Natural killer cell treated with Interleukin-12 subunit alpha and Interleukin-12 subunit beta and Interleukin-15 and Interleukin-18, amount 100 ng/mL, for 72 hours (primary cell): ENCODE data around the gene WDR5. TPM values are rescaled to one million over a fixed set of nuclear protein-coding genes. Genes with fewer than 3 reads are reported as not detected.

Experiments
- ATAC-seq, 2 donors: fragments of 150-1000 bp; cut with Tn5 transposase in 1 of 2; sonication (Bioruptor Pico), chemical (Tn5 transposase) in 1 of 2; 2 replicates each; pipeline ENCODE4 v1.10.0; 2021
- DNase-seq: peaks from one replicate; pipeline ENCODE4 v3.0.0; 2022; ENCODE audit warnings: low spot score
- H3K27ac Mint-ChIP-seq, 2 donors: 1 replicate in 1 of 2; 2 replicates in 1 of 2; pipeline ENCODE4 v1.8.0; 2022; ENCODE audit warnings: mixed read lengths in 2 of 2, mild to moderate bottlenecking in 1 of 2, moderate library complexity in 1 of 2
- H3K27me3 Mint-ChIP-seq, 2 donors: 1 replicate in 1 of 2; 2 replicates in 1 of 2; pipeline ENCODE4 v1.8.0; 2022; ENCODE audit warnings: mixed read lengths in 2 of 2
- H3K36me3 Mint-ChIP-seq: one replicate; pipeline ENCODE4 v1.8.0; 2022; ENCODE audit warnings: mixed read lengths
- H3K4me1 Mint-ChIP-seq, 2 donors: 1 replicate in 1 of 2; 2 replicates in 1 of 2; pipeline ENCODE4 v1.8.0; 2022; ENCODE audit warnings: low read depth in 2 of 2, mixed read lengths in 2 of 2, mild to moderate bottlenecking in 1 of 2
- H3K4me3 Mint-ChIP-seq: one replicate; pipeline ENCODE4 v1.8.0; 2022; ENCODE audit warnings: mixed read lengths
- H3K9me3 Mint-ChIP-seq: 2 replicates; pipeline ENCODE4 v1.8.0; 2022; ENCODE audit warnings: mixed read lengths
- total RNA-seq, 2 donors: library from RNA; stranded (reverse); gene quantifications; one replicate each; pipeline ENCODE4 v1.2.3, GENCODE V29; 2022

Gene WDR5
- total RNA-seq, 2 donors from 2014 or later, result 32.6 to 63.7 TPM

GRCh38 chr9:134141906-134142305 lies 6.0 kb downstream of the WDR5 start:
- DNase-seq (no peak), ATAC-seq (no peak)
- Mint-ChIP-seq H3K4me3 (no peak overlapping the region), H3K9me3 (no peaks in the 10 kb centered on the region), H3K4me1 (peaks cover 11 to 22% of the 10 kb centered on the region in 2 donors), H3K27ac (no peak overlapping the region), H3K36me3 (peaks cover 17% of the 10 kb centered on the region), H3K27me3 (no peaks in the 10 kb centered on the region)

- Mint-ChIP-seq H3K4me1 (peaks cover 0 to 9% of the 10 kb centered on the region in 2 donors), H3K4me3 (no peak overlapping the region), H3K27ac (no peak overlapping the region), H3K27me3 (no peaks in the 10 kb centered on the region), H3K36me3 (peaks cover 21% of the 10 kb centered on the region), H3K9me3 (no peaks in the 10 kb centered on the region)
- ATAC-seq (no peak), DNase-seq (no peak)
Measured at GRCh38 chr9:134144801-134145200, 8.9 kb downstream of the WDR5 start.

- H3K4me1 Mint-ChIP-seq, result peaks cover 0 to 5% of the 10 kb centered on the region in 2 donors
- no peaks in the 10 kb centered on the region for H3K27me3 Mint-ChIP-seq
- H3K36me3 Mint-ChIP-seq, result peaks cover 21% of the 10 kb centered on the region
- ATAC-seq (no peak), DNase-seq (no peak)
- no peak overlapping the region for H3K27ac Mint-ChIP-seq
- H3K4me3 Mint-ChIP-seq, result no peak overlapping the region
- H3K9me3 Mint-ChIP-seq, result no peaks in the 10 kb centered on the region
Measured at GRCh38 chr9:134145262-134145661, 9.4 kb downstream of the WDR5 start.

GRCh38 chr9:134146774-134147493 lies 11.1 kb downstream of the WDR5 start:
- no peak for ATAC-seq
- no peak for DNase-seq
- Mint-ChIP-seq H3K4me1 (peaks cover 0 to 3% of the 10 kb centered on the region in 2 donors), H3K27me3 (no peaks in the 10 kb centered on the region), H3K9me3 (no peaks in the 10 kb centered on the region), H3K4me3 (no peak overlapping the region), H3K27ac (no peak overlapping the region), H3K36me3 (peaks cover 9% of the 10 kb centered on the region)

- DNase-seq, result no peak
- Mint-ChIP-seq H3K9me3 (no peaks in the 10 kb centered on the region), H3K27ac (no peak overlapping the region), H3K36me3 (peaks cover 8% of the 10 kb centered on the region), H3K4me1 (peaks cover 0 to 3% of the 10 kb centered on the region in 2 donors), H3K4me3 (no peak overlapping the region), H3K27me3 (no peaks in the 10 kb centered on the region)
- ATAC-seq, result no peak
Measured at GRCh38 chr9:134149380-134149779, 13.5 kb downstream of the WDR5 start.

GRCh38 chr9:134150557-134151214 lies 14.8 kb downstream of the WDR5 start:
- no peaks in the 10 kb centered on the region for H3K27me3 Mint-ChIP-seq
- no peak for DNase-seq
- peaks cover 8% of the 10 kb centered on the region for H3K36me3 Mint-ChIP-seq
- H3K4me3 Mint-ChIP-seq, result no peak overlapping the region
- ATAC-seq, result no peak
- H3K4me1 Mint-ChIP-seq, result peaks cover 0 to 3% of the 10 kb centered on the region in 2 donors
- no peak overlapping the region for H3K27ac Mint-ChIP-seq
- H3K9me3 Mint-ChIP-seq, result no peaks in the 10 kb centered on the region

- H3K4me1 Mint-ChIP-seq, result peaks cover 0 to 3% of the 10 kb centered on the region in 2 donors
- no peak for ATAC-seq
- peaks cover 8% of the 10 kb centered on the region for H3K36me3 Mint-ChIP-seq
- H3K4me3 Mint-ChIP-seq, result no peak overlapping the region
- H3K27ac Mint-ChIP-seq, result no peak overlapping the region
- H3K9me3 Mint-ChIP-seq, result no peaks in the 10 kb centered on the region
- H3K27me3 Mint-ChIP-seq, result no peaks in the 10 kb centered on the region
- DNase-seq, result no peak
Measured at GRCh38 chr9:134152022-134152448, 16.2 kb downstream of the WDR5 start.

- ATAC-seq, result no peak
- no peaks in the 10 kb centered on the region for H3K9me3 Mint-ChIP-seq
- no peaks in the 10 kb centered on the region for H3K27me3 Mint-ChIP-seq
- H3K4me1 Mint-ChIP-seq, result peaks cover 0 to 3% of the 10 kb centered on the region in 2 donors
- no peak overlapping the region for H3K27ac Mint-ChIP-seq
- H3K4me3 Mint-ChIP-seq, result no peak overlapping the region
- H3K36me3 Mint-ChIP-seq, result peaks cover 8% of the 10 kb centered on the region
- no peak for DNase-seq
Measured at GRCh38 chr9:134152488-134152887, 16.6 kb downstream of the WDR5 start.

GRCh38 chr9:134153450-134153849 lies 17.6 kb downstream of the WDR5 start:
- H3K27me3 Mint-ChIP-seq, result no peaks in the 10 kb centered on the region
- H3K27ac Mint-ChIP-seq, result no peak overlapping the region
- H3K4me3 Mint-ChIP-seq, result no peak overlapping the region
- H3K9me3 Mint-ChIP-seq, result no peaks in the 10 kb centered on the region
- ATAC-seq (no peak), DNase-seq (no peak)
- H3K4me1 Mint-ChIP-seq, result peaks cover 0 to 3% of the 10 kb centered on the region in 2 donors
- H3K36me3 Mint-ChIP-seq, result peaks cover 4% of the 10 kb centered on the region

GRCh38 chr9:134154262-134154701 lies 18.4 kb downstream of the WDR5 start:
- no peak for ATAC-seq
- Mint-ChIP-seq H3K36me3 (no peaks in the 10 kb centered on the region), H3K27ac (no peak overlapping the region), H3K4me3 (no peak overlapping the region), H3K27me3 (no peaks in the 10 kb centered on the region), H3K9me3 (no peaks in the 10 kb centered on the region), H3K4me1 (no peaks in the 10 kb centered on the region)
- DNase-seq, result no peak

GRCh38 chr9:134155812-134156377 lies 20.0 kb downstream of the WDR5 start:
- no peaks in the 10 kb centered on the region for H3K9me3 Mint-ChIP-seq
- H3K27ac Mint-ChIP-seq, result no peak overlapping the region
- no peaks in the 10 kb centered on the region for H3K27me3 Mint-ChIP-seq
- DNase-seq, result no peak
- no peaks in the 10 kb centered on the region for H3K4me1 Mint-ChIP-seq
- no peak overlapping the region for H3K4me3 Mint-ChIP-seq
- no peak for ATAC-seq
- H3K36me3 Mint-ChIP-seq, result no peaks in the 10 kb centered on the region

- Mint-ChIP-seq H3K36me3 (no peaks in the 10 kb centered on the region), H3K4me1 (peaks cover 0 to under 1% of the 10 kb centered on the region in 2 donors), H3K27me3 (no peaks in the 10 kb centered on the region), H3K4me3 (no peak overlapping the region), H3K9me3 (no peaks in the 10 kb centered on the region), H3K27ac (no peak overlapping the region)
- no peak for DNase-seq
- ATAC-seq, result no peak
Measured at GRCh38 chr9:134156564-134157377, 20.9 kb downstream of the WDR5 start.

GRCh38 chr9:134157378-134157885 lies 21.6 kb downstream of the WDR5 start:
- DNase-seq (no peak), ATAC-seq (no peak)
- Mint-ChIP-seq H3K4me3 (no peak overlapping the region), H3K27ac (no peak overlapping the region), H3K9me3 (no peaks in the 10 kb centered on the region), H3K36me3 (no peaks in the 10 kb centered on the region), H3K27me3 (no peaks in the 10 kb centered on the region), H3K4me1 (peaks cover 6 to 8% of the 10 kb centered on the region in 2 donors)
